HG02610 (cell line): ENCODE results near the gene FAM241B.

Experiments used
- ATAC-seq: cut with Tn5 transposase; IDR thresholded peaks from one replicate; pipeline ENCODE4 v1.9.1; 2021; ENCODE audit warnings: mild to moderate bottlenecking, moderate library complexity; ENCODE audit not compliant: unreplicated experiment

Gene FAM241B

GRCh38 chr10:69633673-69634635 lies 3.9 kb downstream of the FAM241B start:
- no peak for ATAC-seq

- ATAC-seq = no peak
These were observed 4.8 kb downstream of the FAM241B start for GRCh38 chr10:69634759-69635425.

DNA sequence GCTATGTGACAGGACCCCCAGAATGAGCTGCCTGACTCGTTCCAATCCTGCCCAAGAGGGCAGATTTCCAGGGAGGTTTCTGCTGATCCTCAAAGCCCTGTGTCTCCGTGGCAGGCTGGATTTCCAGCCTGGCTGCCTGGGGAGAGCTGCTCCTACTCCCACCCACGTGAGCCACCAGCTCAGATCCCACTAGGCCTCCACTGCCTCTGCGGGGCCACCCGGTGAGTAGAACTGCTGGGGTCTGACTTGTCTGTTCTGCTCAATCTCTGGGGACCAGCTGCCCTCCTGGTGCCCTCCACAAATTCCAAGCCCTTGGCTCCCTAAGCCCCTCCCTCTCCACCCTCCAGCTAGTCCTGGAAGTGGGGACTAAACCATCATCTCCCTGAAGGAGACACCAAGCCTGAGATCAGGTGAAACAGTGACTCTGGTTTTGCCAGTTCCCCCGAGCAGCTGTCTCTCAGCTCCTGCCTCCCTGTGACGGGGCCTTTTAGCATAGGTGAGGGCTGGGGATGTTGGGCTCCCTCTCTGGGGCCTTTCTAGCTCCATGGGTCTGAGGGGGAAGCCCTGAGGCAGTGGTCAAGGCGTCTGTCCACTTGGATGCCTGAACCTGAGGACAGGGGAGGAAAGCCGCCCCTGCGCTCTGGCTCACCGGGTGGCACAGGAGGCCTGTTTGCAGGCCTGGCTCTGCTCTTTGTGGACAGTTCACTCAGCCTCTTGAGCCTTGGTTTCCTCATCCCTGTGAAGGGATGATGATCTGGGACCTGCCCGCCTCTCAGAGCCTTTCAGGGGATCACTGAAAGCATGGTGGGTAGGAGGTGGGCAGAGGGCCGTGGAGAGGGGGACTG lies 5.6 kb downstream of the FAM241B start:
- ATAC-seq = no peak

- ATAC-seq = no peak
These were observed 6.2 kb downstream of the FAM241B start for GRCh38 chr10:69636273-69636575.

GRCh38 chr10:69636626-69637605 lies 6.9 kb downstream of the FAM241B start:
- no peak for ATAC-seq

GRCh38 chr10:69638642-69639041 lies 8.6 kb downstream of the FAM241B start:
- ATAC-seq = no peak

- ATAC-seq = no peak
These were observed 9.5 kb downstream of the FAM241B start for GRCh38 chr10:69639291-69640195.

- no peak for ATAC-seq
These were observed 10.3 kb downstream of the FAM241B start for GRCh38 chr10:69640196-69640980.

- no peak for ATAC-seq
These were observed 11.4 kb downstream of the FAM241B start for GRCh38 chr10:69641261-69641980.

GRCh38 chr10:69642747-69643146 lies 12.7 kb downstream of the FAM241B start:
- ATAC-seq = no peak

GRCh38 chr10:69643779-69644657 lies 14.0 kb downstream of the FAM241B start:
- no peak for ATAC-seq

DNA sequence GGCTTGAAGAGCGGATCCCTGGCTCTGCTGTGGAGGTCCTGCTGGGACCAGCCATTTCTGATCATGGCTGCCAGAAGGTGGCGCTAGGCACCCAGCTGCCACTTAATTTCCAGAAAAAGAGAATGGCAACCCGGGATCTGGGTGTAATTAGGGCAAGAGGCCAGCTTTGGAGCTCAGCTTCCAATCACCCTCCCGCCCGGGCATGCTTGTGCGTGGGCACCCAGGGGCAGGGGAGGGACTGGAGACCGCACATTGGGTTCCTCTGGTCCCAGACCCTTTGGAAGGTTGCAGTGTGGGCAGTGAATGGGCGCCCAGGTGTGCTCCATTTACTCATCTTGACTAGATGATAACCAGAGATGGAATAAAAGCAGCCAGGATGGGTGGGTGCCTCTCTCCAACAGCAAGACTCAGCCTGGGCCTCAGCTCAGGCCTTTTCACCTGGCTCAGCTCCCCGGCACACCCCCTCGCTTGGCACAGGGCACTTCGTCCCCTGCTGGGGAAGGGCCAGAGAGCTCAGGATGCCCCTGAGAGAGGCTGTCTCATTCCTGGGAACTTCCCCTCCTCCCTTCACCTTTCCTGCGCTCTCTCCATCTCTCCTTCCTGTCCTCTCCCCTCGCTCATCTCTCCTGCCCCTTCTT lies 14.7 kb downstream of the FAM241B start:
- no peak for ATAC-seq

- no peak for ATAC-seq
These were observed 15.5 kb downstream of the FAM241B start for GRCh38 chr10:69645296-69646184.

- ATAC-seq = no peak
These were observed 16.4 kb downstream of the FAM241B start for GRCh38 chr10:69646185-69647060.
